H1 (cell line): ENCODE measurements around the gene CACNG8. TPM values are rescaled to one million over a fixed set of nuclear protein-coding genes. Genes with fewer than 3 reads are reported as not detected.

Experiments used
- CTCF ChIA-PET: fragments of 300-600 bp; sonication (Branson Sonifier 250); formaldehyde crosslinking; loops from one replicate; lab custom pipeline; 2021; ENCODE audit not compliant: partially characterized antibody; lab: Charles Lee
- POLR2A ChIA-PET: fragments of 300-600 bp; sonication (Branson Sonifier 250); formaldehyde crosslinking; loops from one replicate; lab custom pipeline; 2021; ENCODE audit warnings: inconsistent platforms; ENCODE audit not compliant: partially characterized antibody; lab: Charles Lee
- DNase-seq, 2 experiments: peaks; one replicate each; pipeline versions ENCODE4 v3.0.0 to v3.0.0-alpha.2; 2010 to 2022; ENCODE audit warnings: low spot score in 2 of 2, low read depth in 1 of 2, mixed read lengths in 1 of 2
- FAIRE-seq: peaks from 2 replicates; lab custom pipeline; 2011; peaks lifted over from hg19 to GRCh38; lab: Jason Lieb, UNC
- H2AFZ ChIP-seq: 2 replicates; pipeline ENCODE4 v1.8.1; 2012; ENCODE audit warnings: low read length, inconsistent platforms
- H2AK5ac ChIP-seq: 2 replicates; pipeline ENCODE4 v1.6.1; 2013; ENCODE audit warnings: low read depth, low read length
- H2BK120ac ChIP-seq: replicated peaks from 2 replicates; pipeline ENCODE3; 2013; ENCODE audit warnings: low read depth, low read length, inconsistent platforms
- H2BK12ac ChIP-seq: 2 replicates; pipeline ENCODE4 v1.6.1; 2013; ENCODE audit warnings: low read depth, low read length
- H2BK15ac ChIP-seq: 2 replicates; pipeline ENCODE4 v1.6.1; 2013; ENCODE audit warnings: low read length
- H2BK20ac ChIP-seq: 2 replicates; pipeline ENCODE4 v1.6.1; 2013; ENCODE audit warnings: low read length
- H2BK5ac ChIP-seq: 2 replicates; pipeline ENCODE4 v1.6.1; 2013; ENCODE audit warnings: low read depth, low read length
- H3K14ac ChIP-seq: 2 replicates; pipeline ENCODE4 v1.6.1; 2013; ENCODE audit warnings: inconsistent platforms; ENCODE audit not compliant: insufficient read length
- H3K18ac ChIP-seq: 2 replicates; pipeline ENCODE4 v1.6.1; 2013; ENCODE audit warnings: low read length; ENCODE audit errors: extremely low read depth
- H3K23ac ChIP-seq: 2 replicates; pipeline ENCODE4 v1.6.1; 2013; ENCODE audit warnings: inconsistent platforms; ENCODE audit not compliant: insufficient read length
- H3K23me2 ChIP-seq: 2 replicates; pipeline ENCODE4 v1.6.1; 2013; ENCODE audit warnings: low read depth, low read length
- H3K27ac ChIP-seq: 2 replicates; pipeline ENCODE4 v1.6.1; 2011; ENCODE audit warnings: low read depth, low read length, inconsistent platforms
- H3K27me3 ChIP-seq, 4 experiments: replicated peaks in 1 of 4; 1 replicate in 1 of 4; 2 replicates in 3 of 4; pipeline versions ENCODE4 v1.6.1 to v1.8.1; 2011 to 2013; ENCODE audit warnings: low read length in 3 of 4, mild to moderate bottlenecking in 3 of 4, inconsistent platforms in 2 of 4, mixed read lengths in 2 of 4, moderate library complexity in 1 of 4; ENCODE audit not compliant: control insufficient read depth in 3 of 4, insufficient read depth in 3 of 4; ENCODE audit errors: extremely low read depth in 1 of 4
- H3K36me3 ChIP-seq, 4 experiments: 2 replicates each; pipeline versions ENCODE4 v1.6.1 to v1.8.1; 2011 to 2013; ENCODE audit warnings: mild to moderate bottlenecking in 4 of 4, low read length in 3 of 4, moderate library complexity in 2 of 4, control low read depth in 1 of 4, inconsistent platforms in 1 of 4; ENCODE audit not compliant: insufficient read depth in 4 of 4, control insufficient read depth in 2 of 4
- H3K4ac ChIP-seq: replicated peaks from 2 replicates; pipeline ENCODE3; 2013; ENCODE audit warnings: low read length, low read depth, mixed read lengths, inconsistent platforms; ENCODE audit not compliant: insufficient read length
- H3K4me1 ChIP-seq, 4 experiments: replicated peaks in 1 of 4; 1 replicate in 1 of 4; 2 replicates in 3 of 4; pipeline versions ENCODE4 v1.6.1 to v1.8.1; 2011 to 2013; ENCODE audit warnings: low read length in 3 of 4, inconsistent platforms in 2 of 4, mixed read lengths in 1 of 4; ENCODE audit not compliant: insufficient read depth in 4 of 4, control insufficient read depth in 3 of 4
- H3K4me2 ChIP-seq, 2 experiments: 2 replicates each; pipeline versions ENCODE4 v1.6.1 to v1.8.1; 2011 to 2013; ENCODE audit warnings: low read depth in 2 of 2, low read length in 2 of 2, control low read depth in 1 of 2, inconsistent platforms in 1 of 2, mild to moderate bottlenecking in 1 of 2; ENCODE audit not compliant: insufficient read depth in 1 of 2
- H3K4me3 ChIP-seq, 4 experiments: fragments of 200-600, 300-600 bp in 1 of 4; sonication (generic), shearing (Covaris generic), sonication (Bioruptor Twin) in 1 of 4; 2 replicates each; pipeline versions ENCODE4 v1.5.1 to v1.8.1; 2011 to 2016; ENCODE audit warnings: low read length in 4 of 4, low read depth in 3 of 4, control low read depth in 2 of 4, inconsistent platforms in 2 of 4, mild to moderate bottlenecking in 2 of 4, mixed read lengths in 1 of 4, moderate library complexity in 1 of 4; ENCODE audit not compliant: insufficient read depth in 2 of 4; ENCODE audit errors: extremely low read depth in 1 of 4
- H3K56ac ChIP-seq: replicated peaks from 2 replicates; pipeline ENCODE3; 2013; ENCODE audit warnings: low read depth, mild to moderate bottlenecking, mixed read lengths, low read length, inconsistent platforms; ENCODE audit not compliant: insufficient read length
- H3K79me1 ChIP-seq: 2 replicates; pipeline ENCODE4 v1.6.1; 2013; ENCODE audit warnings: low read depth, low read length, control low read depth
- H3K79me2 ChIP-seq, 2 experiments: 2 replicates each; pipeline versions ENCODE4 v1.6.1 to v1.8.1; 2012 to 2013; ENCODE audit warnings: low read length in 2 of 2, mild to moderate bottlenecking in 2 of 2, inconsistent platforms in 1 of 2; ENCODE audit not compliant: insufficient read depth in 2 of 2, control insufficient read depth in 1 of 2
- H3K9ac ChIP-seq, 4 experiments: replicated peaks in 1 of 4; 1 replicate in 1 of 4; 2 replicates in 3 of 4; pipeline versions ENCODE4 v1.6.1 to v1.8.1; 2011 to 2013; ENCODE audit warnings: low read depth in 3 of 4, low read length in 3 of 4, control low read depth in 2 of 4, mild to moderate bottlenecking in 2 of 4, moderate library complexity in 2 of 4, inconsistent platforms in 1 of 4; ENCODE audit errors: extremely low read depth in 1 of 4
- H3K9me3 ChIP-seq, 2 experiments: 2 replicates each; pipeline versions ENCODE4 v1.6.1 to v1.8.1; 2012 to 2013; ENCODE audit warnings: mild to moderate bottlenecking in 2 of 2, moderate library complexity in 2 of 2, control low read depth in 1 of 2, inconsistent platforms in 1 of 2, low read depth in 1 of 2, low read length in 1 of 2, mixed read lengths in 1 of 2; ENCODE audit not compliant: insufficient read depth in 2 of 2
- H4K20me1 ChIP-seq, 2 experiments: replicated peaks in 1 of 2; 2 replicates each; pipeline versions ENCODE3 to v1.8.1; 2011 to 2013; ENCODE audit warnings: inconsistent platforms in 2 of 2, low read length in 2 of 2, mild to moderate bottlenecking in 1 of 2; ENCODE audit not compliant: insufficient read depth in 2 of 2, control insufficient read depth in 1 of 2
- H4K5ac ChIP-seq: 2 replicates; pipeline ENCODE4 v1.6.1; 2013; ENCODE audit warnings: low read length, low read depth, mixed read lengths, inconsistent platforms; ENCODE audit not compliant: insufficient read length
- H4K8ac ChIP-seq: 2 replicates; pipeline ENCODE4 v1.8.0; 2013; ENCODE audit warnings: mild to moderate bottlenecking, moderate library complexity, low read length, inconsistent platforms; ENCODE audit not compliant: insufficient read depth; ENCODE audit errors: extremely low read depth
- H4K91ac ChIP-seq: replicated peaks from 2 replicates; pipeline ENCODE3; 2013; ENCODE audit warnings: low read length, mixed read lengths, inconsistent platforms; ENCODE audit not compliant: insufficient read length
- EGR1 ChIP-seq: IDR thresholded peaks from 2 replicates; pipeline ENCODE4 v1.6.1; 2011; ENCODE audit warnings: low read depth, low read length, borderline replicate concordance
- EP300 ChIP-seq, 2 experiments: IDR thresholded peaks; 1 replicate in 1 of 2; 2 replicates in 1 of 2; pipeline ENCODE4 v1.6.1; 2011 to 2012; ENCODE audit warnings: low read depth in 2 of 2, low read length in 2 of 2, mild to moderate bottlenecking in 2 of 2, borderline replicate concordance in 1 of 2, inconsistent platforms in 1 of 2, moderate library complexity in 1 of 2
- GABPA ChIP-seq: IDR thresholded peaks from 2 replicates; pipeline ENCODE4 v1.6.1; 2011; ENCODE audit warnings: mild to moderate bottlenecking, low read length, moderate library complexity, borderline replicate concordance; ENCODE audit not compliant: insufficient read depth
- HDAC2 ChIP-seq, 2 experiments: fragments of 300-600 bp in 1 of 2; sonication (generic) in 1 of 2; IDR thresholded peaks; 2 replicates each; pipeline ENCODE4 v1.6.1; 2011 to 2012; ENCODE audit warnings: low read depth in 2 of 2, low read length in 2 of 2, mild to moderate bottlenecking in 2 of 2, moderate library complexity in 2 of 2, borderline replicate concordance in 1 of 2, inconsistent platforms in 1 of 2
- RAD21 ChIP-seq, 2 experiments: IDR thresholded peaks in 1 of 2; conservative IDR thresholded peaks in 1 of 2; 2 replicates each; pipeline ENCODE4 v1.6.1; 2011; ENCODE audit warnings: low read depth in 2 of 2, low read length in 2 of 2, improper control_type of control experiment in 1 of 2, inconsistent platforms in 1 of 2, mild to moderate bottlenecking in 1 of 2, moderate library complexity in 1 of 2
- SAP30 ChIP-seq: fragments of 300-600 bp; sonication (generic); IDR thresholded peaks from 2 replicates; pipeline ENCODE4 v1.7.1; 2012; ENCODE audit warnings: low read length, moderate library complexity, mild to moderate bottlenecking, inconsistent platforms; ENCODE audit not compliant: insufficient read depth, insufficient replicate concordance
- SIX5 ChIP-seq: IDR thresholded peaks from 2 replicates; pipeline ENCODE4 v1.6.1; 2011; ENCODE audit warnings: mild to moderate bottlenecking, low read depth, low read length
- TEAD4 ChIP-seq: IDR thresholded peaks from 2 replicates; pipeline ENCODE4 v1.6.1; 2012; ENCODE audit warnings: low read depth, low read length, inconsistent platforms, mixed read lengths
- WGBS, 2 experiments: shearing (Covaris generic) in 1 of 2; methylation state at CpG; one replicate each; pipeline versions ENCODE4 v1.1.6 to v1.1.7; 2013 to 2015; ENCODE audit warnings: low lambda C conversion rate in 2 of 2, mixed read lengths in 2 of 2, inconsistent platforms in 1 of 2, low coverage in 1 of 2, missing lambda C conversion rate in 1 of 2; ENCODE audit not compliant: insufficient replicate concordance in 2 of 2, insufficient coverage in 1 of 2, insufficient read length in 1 of 2; ENCODE audit errors: extremely low coverage in 1 of 2, missing lambda C conversion rate in 1 of 2; 5-methylcytosine and 5-hydroxymethylcytosine counted together
- polyA plus RNA-seq, 7 experiments: library from polyadenylated mRNA; depleted of rRNA in 3 of 7; stranded (reverse) in 5 of 7; unstranded in 2 of 7; fragments of >200 nt in 5 of 7; fragments of 200-250 nt in 2 of 7; gene quantifications; 1 replicate in 5 of 7; 2 replicates in 1 of 7; 4 replicates in 1 of 7; pipeline versions ENCODE4 v1.2.1 to v1.2.3, GENCODE V29; 2011 to 2013; ENCODE audit warnings: missing spikeins in 2 of 7, mixed read lengths in 2 of 7
- total RNA-seq: library from RNA; stranded (reverse); fragmentation: NEBNext Ultra II Directional; extraction: Animal tissue kit (Norgen Biotek cat#: 25700); gene quantifications from 2 replicates; pipeline ENCODE4 v1.2.1, GENCODE V29; 2021
- TF ChIP-seq, protein P1 (sequence below): IDR thresholded peaks from 2 replicates; pipeline ENCODE4 v1.6.1; 2012; ENCODE audit warnings: inconsistent platforms

Gene CACNG8
- total and polyA plus RNA-seq, 2 of the 8 experiments (the other 6 are each of a cell fraction or from before 2014, with no cell fraction given) = 0.41 to 4.5 TPM

DNA sequence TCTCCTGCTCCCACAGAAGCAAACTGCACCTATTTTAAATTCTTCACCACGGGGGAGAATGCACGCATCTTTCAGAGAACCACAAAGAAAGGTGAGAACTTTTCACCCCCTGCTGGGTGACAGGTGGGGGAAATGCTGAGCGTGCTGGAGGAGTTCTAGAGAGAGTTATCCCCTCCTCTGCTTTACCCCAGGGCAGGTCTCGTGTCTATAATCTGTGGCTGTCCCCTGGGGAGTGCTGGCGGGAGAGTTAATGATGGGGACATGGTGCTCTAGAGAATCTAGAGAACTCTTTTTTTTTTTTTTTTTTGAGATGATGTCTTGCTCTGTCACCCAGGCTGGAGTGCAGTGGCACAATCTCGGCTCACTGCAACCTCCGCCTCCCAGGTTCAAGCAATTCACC lies 35.5 kb downstream of the CACNG8 start:
- H3K4ac ChIP-seq = no peak overlapping the region
- no peak overlapping the region for H3K18ac ChIP-seq
- H4K8ac ChIP-seq = no peak overlapping the region
- H2AK5ac ChIP-seq = no peak overlapping the region
- H2BK12ac ChIP-seq = no peak overlapping the region
- H3K56ac ChIP-seq = no peak overlapping the region
- ChIA-PET POLR2A (interaction anchor here (1.4 to 2.7 kb wide), 4 partner anchors 10 to 21 kb away, joined by 5 to 13 read pairs (median 9); no protein-coding TSS in a partner anchor), CTCF (interaction anchor here (0.9 to 1.7 kb wide), 5 partner anchors 10 to 86 kb away, joined by 3 to 8 read pairs (median 3); no protein-coding TSS in a partner anchor)
- no peak overlapping the region for H4K5ac ChIP-seq
- peaks cover 0 to 6% (median 0%) of the 10 kb centered on the region in 4 experiments; a peak in 2 of 7 replicates for H3K4me1 ChIP-seq
- 81% methylated on average over 6 of the region's 7 CpGs; no CpG with 5 or more reads in 1 of the 2 experiments for WGBS, 2 experiments
- no peak overlapping the region for H2BK20ac ChIP-seq
- no peak overlapping the region for H3K9ac ChIP-seq
- DNase-seq (no peak), FAIRE-seq (no peak)
- no peak overlapping the region for H4K91ac ChIP-seq
- H4K20me1 ChIP-seq = no peaks in the 10 kb centered on the region
- H3K4me2 ChIP-seq = no peak overlapping the region
- H3K23ac ChIP-seq = no peak overlapping the region
- no peak overlapping the region for H2BK5ac ChIP-seq
- H3K79me1 ChIP-seq = no peaks in the 10 kb centered on the region
- H3K27ac ChIP-seq = no peak overlapping the region
- H2AFZ ChIP-seq = no peak overlapping the region
- peaks cover 0 to 34% (median 29%) of the 10 kb centered on the region in 4 experiments; a peak in 6 of 7 replicates for H3K27me3 ChIP-seq
- no peak overlapping the region for H2BK120ac ChIP-seq
- no peaks in the 10 kb centered on the region; the same call in 1 of the 2 replicates for H3K23me2 ChIP-seq
- H3K36me3 ChIP-seq = no peaks in the 10 kb centered on the region
- no peak overlapping the region for H2BK15ac ChIP-seq
- no peaks in the 10 kb centered on the region for H3K9me3 ChIP-seq
- no peak overlapping the region; a peak in 1 of 8 replicates for H3K4me3 ChIP-seq
- H3K79me2 ChIP-seq = no peaks in the 10 kb centered on the region
- no peak overlapping the region for H3K14ac ChIP-seq
- TF ChIP-seq SIX5 (no peak), EGR1 (no peak), SAP30 (no peak), TEAD4 (no peak), GABPA (no peak), EP300 (IDR thresholded peaks at IDR 0.05; ENCODE audit: borderline replicate concordance in 1 of 2, low read depth in 2 of 2, low read length in 2 of 2) (no peak), HDAC2 (IDR thresholded peaks at IDR 0.05; ENCODE audit: borderline replicate concordance in 1 of 2, low read depth in 2 of 2, low read length in 2 of 2) (no peak), RAD21 (IDR thresholded peaks at IDR 0.05 in 1 of 2, conservative IDR thresholded peaks at IDR 0.05 in 1 of 2; ENCODE audit: low read depth in 2 of 2, low read length in 2 of 2) (no peak)
- TF ChIP-seq, protein P1, sequence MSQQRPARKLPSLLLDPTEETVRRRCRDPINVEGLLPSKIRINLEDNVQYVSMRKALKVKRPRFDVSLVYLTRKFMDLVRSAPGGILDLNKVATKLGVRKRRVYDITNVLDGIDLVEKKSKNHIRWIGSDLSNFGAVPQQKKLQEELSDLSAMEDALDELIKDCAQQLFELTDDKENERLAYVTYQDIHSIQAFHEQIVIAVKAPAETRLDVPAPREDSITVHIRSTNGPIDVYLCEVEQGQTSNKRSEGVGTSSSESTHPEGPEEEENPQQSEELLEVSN = no peak
